Esophagus mucosa (tissue), 1 donor: ENCODE measurements around the gene KHNYN. TPM values are rescaled to one million over a fixed set of nuclear protein-coding genes. Genes with fewer than 3 reads are reported as not detected.
"Not testable (repeated sequence)": the region's sequence is repeated elsewhere in the genome, so short reads cannot be mapped to it uniquely, and the experiment has no call there.

Source experiments
- ATAC-seq: fragments of 200-7000 bp; cut with Tn5 transposase; one replicate; pipeline ENCODE4 v1.9.1; 2020
- total RNA-seq: library from RNA; stranded (reverse); gene quantifications from one replicate; pipeline ENCODE4 v1.2.4, GENCODE V29; 2023
- donor health status: DM: yes; HTN: yes; CAD: no.

KHNYN gene
- total RNA-seq, 1 donor from 2014 or later, result 32.0 TPM

DNA sequence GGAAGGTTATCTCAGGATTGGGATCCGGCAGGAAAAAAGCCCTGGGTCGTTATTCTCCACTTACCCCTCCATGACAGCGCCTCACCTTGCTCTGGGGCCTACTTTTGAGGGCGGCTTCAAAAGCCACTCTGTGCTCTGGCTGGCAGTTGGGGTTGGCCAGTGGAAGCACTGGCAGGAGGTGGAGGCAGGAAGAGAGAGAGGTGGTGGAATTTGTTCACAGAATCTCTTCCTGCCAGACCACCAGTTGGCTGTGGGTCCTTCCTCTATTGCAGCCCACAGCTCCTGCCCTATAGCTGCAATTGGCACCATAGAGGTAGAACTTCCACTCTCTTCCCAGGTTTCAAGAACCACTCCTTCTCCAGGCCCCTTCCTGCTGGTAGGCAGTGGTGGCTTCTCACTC, 45.5 kb downstream of the KHNYN start:
- no peak for ATAC-seq

DNA sequence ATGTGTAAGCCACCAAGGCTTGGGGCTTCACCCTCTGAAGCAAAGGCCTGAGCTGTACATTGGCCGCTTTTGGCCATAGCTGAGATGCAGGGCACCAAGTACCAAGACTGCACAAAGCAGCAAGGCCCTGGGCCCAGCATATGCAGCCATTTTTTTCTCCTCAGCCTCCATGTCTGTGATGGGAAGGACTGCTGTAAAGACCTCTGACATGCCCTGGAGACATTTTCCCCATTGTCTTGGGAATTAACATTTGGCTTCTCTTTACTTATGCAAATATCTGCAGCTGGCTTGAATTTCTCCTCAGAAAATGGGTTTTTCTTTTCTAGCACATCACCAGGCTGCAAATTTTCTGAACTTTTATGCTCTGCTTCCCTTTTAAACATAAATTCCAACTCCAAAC, 50.2 kb downstream of the KHNYN start:
- not testable (repeated sequence) for ATAC-seq

DNA sequence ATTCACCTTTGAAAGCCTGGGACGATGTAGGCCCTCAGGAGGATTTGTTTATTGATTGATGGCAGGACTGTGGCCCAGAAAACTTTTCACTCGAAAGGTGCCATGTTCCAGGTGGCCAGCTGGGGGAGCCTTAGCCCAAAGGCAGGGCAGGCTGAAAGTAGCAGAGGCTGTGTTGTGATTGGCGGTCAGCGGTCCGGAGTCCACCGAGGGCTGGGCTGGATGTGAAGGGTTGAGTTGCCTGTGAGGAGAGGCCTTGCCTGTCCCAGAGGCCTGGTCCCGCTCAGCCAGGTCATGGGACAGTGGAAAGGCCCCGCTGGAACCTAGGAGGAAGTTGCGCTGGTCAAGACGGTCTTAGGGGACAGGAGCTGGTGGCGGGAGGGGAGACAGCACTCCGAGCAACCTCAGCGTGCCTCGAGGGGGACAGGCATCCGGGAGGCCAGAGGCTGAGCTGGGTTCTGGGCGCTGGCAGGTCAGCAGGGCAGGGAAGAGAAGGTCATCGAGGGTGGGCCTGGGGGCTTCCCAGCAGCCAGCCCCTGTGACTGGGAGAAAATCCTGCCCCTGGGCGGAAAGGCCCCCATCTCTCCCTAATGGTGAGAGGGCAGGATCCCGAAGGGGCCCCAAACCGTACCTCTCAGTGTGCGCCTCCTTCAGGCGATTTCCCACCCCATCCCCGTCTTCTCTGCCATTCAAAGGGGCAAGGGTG, 52.0 kb downstream of the KHNYN start:
- ATAC-seq, result peak; percentile 60

DNA sequence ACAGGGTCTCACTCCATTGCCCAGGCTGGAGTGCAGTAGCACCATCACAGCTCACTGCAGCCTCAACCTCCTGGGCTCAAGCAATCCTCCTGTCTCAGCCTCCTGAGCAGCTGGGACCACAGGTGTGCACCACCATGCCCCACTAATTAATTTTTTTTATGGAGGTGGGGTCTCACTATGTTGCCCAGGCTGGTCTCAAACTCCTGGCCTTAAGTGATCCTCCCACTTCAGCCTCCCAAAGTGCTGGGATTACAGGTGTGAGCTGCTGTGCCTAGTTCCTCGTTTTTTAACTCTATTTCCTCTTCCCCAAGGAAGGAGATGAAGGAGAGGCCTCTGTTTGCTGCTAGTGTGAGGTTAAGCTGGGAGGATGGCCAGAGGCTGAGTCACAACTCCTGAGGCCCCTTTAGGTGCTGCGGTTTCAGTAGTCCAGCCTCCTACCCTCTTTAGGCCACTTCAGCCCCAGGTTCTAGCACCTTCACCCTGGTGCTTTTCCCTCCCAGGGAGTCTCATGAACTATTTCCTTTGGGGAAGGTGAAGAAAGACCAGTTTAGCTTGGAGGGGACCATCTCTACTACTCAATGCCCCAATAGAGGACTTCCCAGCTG, 53.0 kb downstream of the KHNYN start:
- ATAC-seq, result not testable (repeated sequence)

DNA sequence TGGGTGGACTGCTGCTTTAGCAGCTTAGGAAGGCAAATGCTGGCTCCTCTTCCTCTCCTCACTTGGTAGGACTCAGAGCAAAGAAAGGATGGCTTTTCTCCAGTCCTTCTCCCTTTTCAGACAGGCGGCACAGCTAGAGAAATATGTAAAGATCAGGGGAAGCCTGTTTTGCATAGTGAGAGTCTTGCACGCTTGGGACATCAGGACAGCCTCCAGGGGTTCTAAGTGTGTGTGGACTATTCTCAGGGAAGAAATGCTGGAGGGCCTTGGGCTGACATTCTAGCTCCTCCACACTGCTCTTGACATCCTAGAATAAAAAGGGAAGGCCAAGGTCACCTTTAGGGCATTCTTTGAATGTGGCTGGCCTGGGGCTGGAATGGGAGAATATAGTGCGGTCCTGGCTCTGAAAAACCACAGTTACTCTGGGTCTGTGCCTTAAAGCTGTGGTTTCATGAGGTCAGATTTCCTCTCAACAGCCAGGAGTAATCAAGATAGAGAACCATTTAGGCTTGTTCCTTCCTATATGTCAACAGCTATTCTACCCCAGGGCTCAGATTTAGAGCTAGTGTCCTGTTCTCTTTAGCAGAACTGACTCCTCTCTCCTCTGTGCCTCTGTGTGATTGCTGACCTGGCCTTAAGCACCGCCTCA, 54.0 kb downstream of the KHNYN start:
- no peak for ATAC-seq

Other genes starting within 250 kb of the KHNYN start
- gene IPO4, start 241.1 kb upstream of the KHNYN start, total RNA-seq, result 44.6 TPM
- 30.3 TPM for gene TM9SF1, start 234.5 kb upstream of the KHNYN start, total RNA-seq
- not detected for gene TSSK4, start 224.3 kb upstream of the KHNYN start, total RNA-seq
- gene CHMP4A, start 216.5 kb upstream of the KHNYN start, total RNA-seq, result 49.0 TPM
- 9.5 TPM for gene MDP1, start 213.9 kb upstream of the KHNYN start, total RNA-seq
- gene NEDD8, start 197.6 kb upstream of the KHNYN start, total RNA-seq, result 131 TPM
- 38.9 TPM for gene GMPR2, start 197.0 kb upstream of the KHNYN start, total RNA-seq
- gene TINF2, start 187.3 kb upstream of the KHNYN start, total RNA-seq, result 97.0 TPM
- gene TGM1, start 166.8 kb upstream of the KHNYN start, total RNA-seq, result 1,652 TPM
- gene RABGGTA, start 158.4 kb upstream of the KHNYN start, total RNA-seq, result 91.5 TPM
- 110 TPM for gene DHRS1, start 130.2 kb upstream of the KHNYN start, total RNA-seq
- gene NOP9, start 130.1 kb upstream of the KHNYN start, total RNA-seq, result 20.5 TPM
- 27.4 TPM for gene CIDEB, start 122.0 kb upstream of the KHNYN start, total RNA-seq
- 82.9 TPM for gene LTB4R2, start 119.8 kb upstream of the KHNYN start, total RNA-seq
- gene LTB4R, start 118.5 kb upstream of the KHNYN start, total RNA-seq, result 94.9 TPM
- 4.5 TPM for gene ADCY4, start 94.9 kb upstream of the KHNYN start, total RNA-seq
- 10.5 TPM for gene RIPK3, start 90.0 kb upstream of the KHNYN start, total RNA-seq
- 3.4 TPM for gene NFATC4, start 61.8 kb upstream of the KHNYN start, total RNA-seq
- 6.1 TPM for gene NYNRIN, start 31.0 kb upstream of the KHNYN start, total RNA-seq
- 0.44 TPM for gene CBLN3, start 286 bp upstream of the KHNYN start, total RNA-seq
- gene SDR39U1, start 12.8 kb downstream of the KHNYN start, total RNA-seq, result 23.8 TPM
- gene CMA1, start 78.3 kb downstream of the KHNYN start, total RNA-seq, result 0.64 TPM
- gene CTSG, start 146.3 kb downstream of the KHNYN start, total RNA-seq, result not detected
- not detected for gene GZMH, start 179.7 kb downstream of the KHNYN start, total RNA-seq
- 1.2 TPM for gene GZMB, start 204.2 kb downstream of the KHNYN start, total RNA-seq